Liver (tissue), 9 donors: Measurements from ENCODE around the gene NUP43. TPM values are rescaled to one million over a fixed set of nuclear protein-coding genes. Genes with fewer than 3 reads are reported as not detected.

Experiments used
- DNase-seq: peaks from one replicate; pipeline ENCODE4 v3.0.0-alpha.2; 2017; ENCODE audit warnings: low spot score
- H3K27ac ChIP-seq, 2 donors: one replicate each; pipeline ENCODE4 v1.7.0; 2013; ENCODE audit warnings: inconsistent platforms in 2 of 2, low read length in 2 of 2, control low read depth in 1 of 2, low read depth in 1 of 2, mild to moderate bottlenecking in 1 of 2
- H3K27me3 ChIP-seq, 4 donors: one replicate each; pipeline versions ENCODE4 v1.6.1 to v1.7.0; 2013; ENCODE audit warnings: low read length in 3 of 4, inconsistent platforms in 1 of 4, mild to moderate bottlenecking in 1 of 4, moderate library complexity in 1 of 4; ENCODE audit not compliant: control insufficient read depth in 4 of 4, insufficient read depth in 4 of 4
- H3K36me3 ChIP-seq, 4 donors: one replicate each; pipeline versions ENCODE4 v1.6.1 to v1.7.0; 2013; ENCODE audit warnings: low read length in 3 of 4, mild to moderate bottlenecking in 3 of 4, low read depth in 1 of 4, moderate library complexity in 1 of 4; ENCODE audit not compliant: control insufficient read depth in 4 of 4, insufficient read depth in 3 of 4
- H3K4me1 ChIP-seq, 4 donors: one replicate each; pipeline versions ENCODE4 v1.6.1 to v1.7.0; 2013; ENCODE audit warnings: low read length in 3 of 4, mild to moderate bottlenecking in 3 of 4, moderate library complexity in 1 of 4; ENCODE audit not compliant: control insufficient read depth in 4 of 4, insufficient read depth in 4 of 4
- H3K4me3 ChIP-seq, 3 donors: one replicate each; pipeline versions ENCODE4 v1.6.1 to v1.7.0; 2013; ENCODE audit warnings: low read length in 3 of 3, control low read depth in 1 of 3, low read depth in 1 of 3, mild to moderate bottlenecking in 1 of 3
- H3K9ac ChIP-seq, 2 donors: one replicate each; pipeline ENCODE4 v1.7.0; 2013; ENCODE audit warnings: low read length in 2 of 2, mild to moderate bottlenecking in 2 of 2, moderate library complexity in 2 of 2, control low read depth in 1 of 2, low read depth in 1 of 2
- H3K9me3 ChIP-seq, 4 donors: one replicate each; pipeline versions ENCODE4 v1.6.1 to v1.7.0; 2013; ENCODE audit warnings: low read length in 3 of 4; ENCODE audit not compliant: control insufficient read depth in 4 of 4
- CTCF ChIP-seq: fragments of 150-350 bp; IDR thresholded peaks from 2 replicates; pipeline ENCODE4 v1.5.1; 2017; ENCODE audit warnings: improper control_type of control experiment, low read depth, low read length; ENCODE audit not compliant: missing input control
- EGR1 ChIP-seq, 2 donors: IDR thresholded peaks; 2 replicates each; pipeline ENCODE4 v1.6.1; 2016 to 2018; ENCODE audit warnings: antibody characterized with exemption in 2 of 2, low read depth in 2 of 2
- FOXA1 ChIP-seq: IDR thresholded peaks from 2 replicates; pipeline ENCODE4 v1.6.1; 2016; ENCODE audit warnings: antibody characterized with exemption
- FOXA2 ChIP-seq: IDR thresholded peaks from 2 replicates; pipeline ENCODE4 v1.6.1; 2016; ENCODE audit warnings: antibody characterized with exemption
- GABPA ChIP-seq, 2 donors: IDR thresholded peaks in 1 of 2; conservative IDR thresholded peaks in 1 of 2; 2 replicates each; pipeline ENCODE4 v1.6.1; 2016; ENCODE audit warnings: antibody characterized with exemption in 2 of 2, mild to moderate bottlenecking in 1 of 2, moderate library complexity in 1 of 2
- HNF4G ChIP-seq: IDR thresholded peaks from 2 replicates; pipeline ENCODE4 v1.6.1; 2016; ENCODE audit warnings: antibody characterized with exemption
- JUND ChIP-seq, 2 donors: IDR thresholded peaks; 2 replicates each; pipeline ENCODE4 v1.6.1; 2016; ENCODE audit warnings: antibody characterized with exemption in 2 of 2
- NR2F2 ChIP-seq: IDR thresholded peaks from 2 replicates; pipeline ENCODE4 v1.6.1; 2016; ENCODE audit warnings: antibody characterized with exemption
- RAD21 ChIP-seq, 2 donors: IDR thresholded peaks; 2 replicates each; pipeline ENCODE4 v1.6.1; 2016; ENCODE audit warnings: antibody characterized with exemption in 2 of 2, mild to moderate bottlenecking in 2 of 2
- REST ChIP-seq: IDR thresholded peaks from 2 replicates; pipeline ENCODE4 v1.6.1; 2016; ENCODE audit warnings: antibody characterized with exemption, mild to moderate bottlenecking
- RXRA ChIP-seq, 2 donors: IDR thresholded peaks; 2 replicates each; pipeline ENCODE4 v1.6.1; 2017 to 2018; ENCODE audit warnings: antibody characterized with exemption in 2 of 2, mild to moderate bottlenecking in 1 of 2
- TAF1 ChIP-seq: conservative IDR thresholded peaks from 2 replicates; pipeline ENCODE4 v1.6.1; 2016; ENCODE audit warnings: antibody characterized with exemption, mild to moderate bottlenecking
- ZBTB33 ChIP-seq: IDR thresholded peaks from 2 replicates; pipeline ENCODE4 v1.6.1; 2016; ENCODE audit warnings: antibody characterized with exemption
- WGBS: extraction: QIAGEN DNeasy Blood & Tissue Kit; methylation state at CpG from one replicate; pipeline ENCODE4 v1.1.7; 2013; 5-methylcytosine and 5-hydroxymethylcytosine counted together
- polyA plus RNA-seq, 2 donors: library from polyadenylated mRNA; stranded (reverse) in 1 of 2; unstranded in 1 of 2; fragments of 200-250 nt in 1 of 2; fragments of >200 nt in 1 of 2; fragmentation: Nextera tagmentation in 1 of 2; extraction: Ambion mirVana in 1 of 2; gene quantifications; one replicate each; pipeline versions ENCODE4 v1.2.1 to v1.2.3, GENCODE V29; 2013 to 2015
- total RNA-seq, 2 donors: library from RNA; depleted of rRNA; stranded (reverse); fragments of >200 nt; gene quantifications; one replicate each; pipeline ENCODE4 v1.2.3, GENCODE V29; 2014
- donor health status: healthy.
- donor health status: healthy.
- donor health status: healthy.
- donor health status: healthy.
- donor health status: healthy.

The NUP43 gene
- total and polyA plus RNA-seq, 4 donors, result 3.2 to 18.5 (median 10.4) TPM

GRCh38 chr6:149771185-149771584 lies 24.9 kb upstream of the NUP43 start:
- Histone ChIP-seq H3K4me3 (no peak overlapping the region), H3K27ac (no peak overlapping the region), H3K36me3 (peaks cover 3 to 18% (median 12%) of the 10 kb centered on the region in 4 donors), H3K9me3 (peaks cover 0 to under 1% (median 0%) of the 10 kb centered on the region in 4 donors), H3K4me1 (no peaks in the 10 kb centered on the region), H3K9ac (no peak overlapping the region), H3K27me3 (no peaks in the 10 kb centered on the region)
- no peak for TF ChIP-seq FOXA2
- TF ChIP-seq ZBTB33, result no peak
- TF ChIP-seq JUND (IDR thresholded peaks at IDR 0.05), result no peak
- TF ChIP-seq CTCF, result no peak
- TF ChIP-seq FOXA1, result no peak
- TF ChIP-seq EGR1 (IDR thresholded peaks at IDR 0.05; ENCODE audit: low read depth in 2 of 2), result no peak
- TF ChIP-seq RXRA (IDR thresholded peaks at IDR 0.05), result no peak
- no peak for TF ChIP-seq NR2F2
- no peak for TF ChIP-seq REST
- no peak for TF ChIP-seq RAD21 (IDR thresholded peaks at IDR 0.05)
- no peak for TF ChIP-seq TAF1
- WGBS, result 98% methylated on average over 3 of the region's 3 CpGs
- DNase-seq, result no peak

- DNase-seq, result no peak
- H3K36me3 ChIP-seq, result peaks cover 3 to 16% (median 11%) of the 10 kb centered on the region in 4 donors
- no peaks in the 10 kb centered on the region for H3K4me1 ChIP-seq
- H3K4me3 ChIP-seq, result no peak overlapping the region
- no peak overlapping the region for H3K9ac ChIP-seq
- WGBS, result 82% methylated on average over 2 of the region's 2 CpGs
- H3K27ac ChIP-seq, result no peak overlapping the region
- TF ChIP-seq NR2F2 (no peak), GABPA (IDR thresholded peaks at IDR 0.05 in 1 of 2, conservative IDR thresholded peaks at IDR 0.05 in 1 of 2) (no peak), ZBTB33 (no peak), RAD21 (IDR thresholded peaks at IDR 0.05) (no peak), FOXA1 (no peak), HNF4G (no peak)
- H3K9me3 ChIP-seq, result peaks cover 0 to 3% (median 2%) of the 10 kb centered on the region in 4 donors
- H3K27me3 ChIP-seq, result no peaks in the 10 kb centered on the region
Measured at GRCh38 chr6:149769676-149770075, 23.3 kb upstream of the NUP43 start.
